ENCODE measurements around the gene ENTHD1.

DNA sequence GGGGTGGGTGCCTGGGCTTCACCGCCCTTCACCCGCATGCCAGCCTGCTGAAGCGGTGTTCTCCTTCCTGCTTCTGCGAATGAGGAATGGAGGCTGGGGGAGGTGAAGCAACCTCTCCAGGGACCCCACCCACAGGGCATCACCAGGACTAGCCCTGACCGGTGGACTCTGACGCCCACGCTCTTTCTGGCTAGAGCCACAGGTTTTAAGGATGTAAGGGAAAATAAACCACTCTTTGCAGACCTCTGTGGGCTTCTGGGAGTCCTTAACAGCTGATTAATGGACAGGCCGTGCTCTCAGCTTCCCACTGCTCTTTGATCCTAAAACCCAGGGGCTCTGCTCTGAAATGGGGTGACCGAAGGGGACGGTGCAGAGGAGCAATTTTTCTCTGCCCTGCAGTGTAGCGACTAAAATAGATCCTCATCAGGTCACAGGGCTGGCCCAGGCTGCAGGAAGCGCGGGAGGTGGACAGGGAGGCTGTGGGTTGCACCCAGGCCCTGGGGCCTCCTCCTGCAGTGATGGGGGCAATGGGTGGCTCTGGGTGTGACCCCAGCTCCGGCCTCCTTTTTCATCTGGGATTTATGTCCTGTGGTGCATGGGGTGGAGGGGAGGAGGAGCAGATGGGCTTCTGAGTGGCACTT is 195.7 kb downstream of the ENTHD1 start:
- TF ChIP-seq CTCF (IDR thresholded peaks at IDR 0.05) (no peak), POLR2AphosphoS5 (IDR thresholded peaks at IDR 0.05) (no peak)

All from breast epithelium (tissue), 3 donors.